ENCODE results near the gene TNIK. TPM values are rescaled to one million over a fixed set of nuclear protein-coding genes. Genes with fewer than 3 reads are reported as not detected.

The TNIK gene
- polyA plus RNA-seq, 1 of the 3 experiments (the other 2 are of a cell fraction): 19.4 TPM

GRCh38 chr3:171159024-171159821 lies 301.0 kb downstream of the TNIK start (continued):
- TF ChIP-seq, protein P1, sequence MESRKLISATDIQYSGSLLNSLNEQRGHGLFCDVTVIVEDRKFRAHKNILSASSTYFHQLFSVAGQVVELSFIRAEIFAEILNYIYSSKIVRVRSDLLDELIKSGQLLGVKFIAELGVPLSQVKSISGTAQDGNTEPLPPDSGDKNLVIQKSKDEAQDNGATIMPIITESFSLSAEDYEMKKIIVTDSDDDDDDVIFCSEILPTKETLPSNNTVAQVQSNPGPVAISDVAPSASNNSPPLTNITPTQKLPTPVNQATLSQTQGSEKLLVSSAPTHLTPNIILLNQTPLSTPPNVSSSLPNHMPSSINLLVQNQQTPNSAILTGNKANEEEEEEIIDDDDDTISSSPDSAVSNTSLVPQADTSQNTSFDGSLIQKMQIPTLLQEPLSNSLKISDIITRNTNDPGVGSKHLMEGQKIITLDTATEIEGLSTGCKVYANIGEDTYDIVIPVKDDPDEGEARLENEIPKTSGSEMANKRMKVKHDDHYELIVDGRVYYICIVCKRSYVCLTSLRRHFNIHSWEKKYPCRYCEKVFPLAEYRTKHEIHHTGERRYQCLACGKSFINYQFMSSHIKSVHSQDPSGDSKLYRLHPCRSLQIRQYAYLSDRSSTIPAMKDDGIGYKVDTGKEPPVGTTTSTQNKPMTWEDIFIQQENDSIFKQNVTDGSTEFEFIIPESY (IDR thresholded peaks at IDR 0.05; ENCODE audit: borderline replicate concordance, low read depth): no peak
- no peak for TF ChIP-seq IRF3 (IDR thresholded peaks at IDR 0.05; ENCODE audit: low read depth, low read length)
- no peak for TF ChIP-seq SMC3 (IDR thresholded peaks at IDR 0.05; ENCODE audit: low read depth, low read length)
- no peak for TF ChIP-seq NRF1 (IDR thresholded peaks at IDR 0.05; ENCODE audit: low read depth, low read length)
- TF ChIP-seq YY1 (IDR thresholded peaks at IDR 0.05; ENCODE audit: low read depth): no peak

DNA sequence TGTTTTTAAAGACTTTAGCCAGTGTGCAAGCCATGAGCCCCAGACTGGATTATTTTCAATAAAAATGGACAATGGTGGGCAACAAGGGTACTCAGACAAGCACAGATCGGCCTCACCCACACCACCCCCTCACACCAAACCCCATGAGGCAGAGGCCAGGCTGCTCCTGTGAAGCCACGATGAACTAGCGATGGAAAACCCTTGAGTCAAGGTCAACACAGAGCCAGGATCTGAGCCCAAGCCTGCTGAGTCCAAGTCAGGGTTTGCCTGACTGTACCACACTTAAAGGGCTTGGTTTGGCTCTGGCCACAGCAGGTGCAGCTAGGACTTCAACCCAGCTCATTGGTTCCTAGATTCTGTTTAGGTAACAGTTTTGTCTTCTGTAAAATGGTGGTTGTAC lies 302.2 kb downstream of the TNIK start:
- 100% methylated on average over 1 of the region's 3 CpGs for WGBS (ENCODE audit: low lambda C conversion rate)
- CTCF ChIA-PET: interaction anchor here (0.8 to 1.6 kb wide), 2 partner anchors 28 to 409 kb away, joined by 3 read pairs; no protein-coding TSS in a partner anchor

More for the DNA sequence above, 302.2 kb downstream of the TNIK start:
- DNase-seq: no peak
- H3K27me3 ChIP-seq (ENCODE audit: insufficient read depth): no peaks in the 10 kb centered on the region
- POLR2A ChIA-PET: no interaction called here
- no peaks in the 10 kb centered on the region for H4K20me1 ChIP-seq (ENCODE audit: insufficient read depth)
- TF ChIP-seq RFX5 (IDR thresholded peaks at IDR 0.05; ENCODE audit: low read length) (no peak), FOXM1 (IDR thresholded peaks at IDR 0.05; ENCODE audit: low read depth) (no peak), IRF3 (IDR thresholded peaks at IDR 0.05; ENCODE audit: low read depth, low read length) (no peak), USF1 (IDR thresholded peaks at IDR 0.05; ENCODE audit: borderline replicate concordance, low read depth) (no peak), YY1 (IDR thresholded peaks at IDR 0.05; ENCODE audit: low read depth) (no peak)
- no peak overlapping the region for H3K4me3 ChIP-seq (ENCODE audit: low read depth in 2 of 2, low read length in 1 of 2)
- H3K9me3 ChIP-seq: no peaks in the 10 kb centered on the region
- H3K4me2 ChIP-seq: no peak overlapping the region
- H3K27ac ChIP-seq (ENCODE audit: low read depth in 2 of 2, low read length in 1 of 2): no peak overlapping the region
- H3K9ac ChIP-seq: no peak overlapping the region
- H3K4me1 ChIP-seq (ENCODE audit: control insufficient read depth in 1 of 2, insufficient read depth in 2 of 2, low read depth in 1 of 2, low read length in 1 of 2): peaks cover 0 to 5% of the 10 kb centered on the region in 2 experiments; a peak in 1 of 4 replicates
- no peak overlapping the region for H2AFZ ChIP-seq (ENCODE audit: low read depth)
- H3F3A ChIP-seq (replicated peaks; ENCODE audit: insufficient read depth): no peaks in the 10 kb centered on the region
- no peaks in the 10 kb centered on the region for H3K79me2 ChIP-seq (ENCODE audit: insufficient read depth)
- peaks cover 31 to 43% of the 10 kb centered on the region in 2 experiments for H3K36me3 ChIP-seq (replicated peaks in 1 of 2; ENCODE audit: control insufficient read depth in 1 of 2, insufficient read depth in 2 of 2, low read length in 1 of 2)
- H3K9me2 ChIP-seq: no peaks in the 10 kb centered on the region
